Measurements from ENCODE around the gene SHC2.

GRCh38 chr19:368630-369024, 92.2 kb downstream of the SHC2 start:
- TF ChIP-seq CTCF (conservative IDR thresholded peaks at IDR 0.05; ENCODE audit: low read depth in 2 of 2) (no peak), EZH2phosphoT487 (IDR thresholded peaks at IDR 0.05; ENCODE audit: unreplicated experiment) (no peak), POLR2AphosphoS5 (IDR thresholded peaks at IDR 0.05; ENCODE audit: low read depth) (no peak), REST (IDR thresholded peaks at IDR 0.05; ENCODE audit: unreplicated experiment) (no peak), EZH2 (IDR thresholded peaks at IDR 0.05; ENCODE audit: low read depth, unreplicated experiment) (no peak), JUNB (IDR thresholded peaks at IDR 0.05; ENCODE audit: unreplicated experiment) (no peak), ETS1 (IDR thresholded peaks at IDR 0.05) (no peak), NANOG (IDR thresholded peaks at IDR 0.05; ENCODE audit: borderline replicate concordance) (no peak)

Measured in GM23338 (cell line).